HG03108 (cell line): Measurements from ENCODE around the gene OGFOD3.

Experiments
- ATAC-seq: cut with Tn5 transposase; IDR thresholded peaks from one replicate; pipeline ENCODE4 v1.9.1; 2021; ENCODE audit warnings: moderate library complexity; ENCODE audit not compliant: unreplicated experiment

The OGFOD3 gene

DNA sequence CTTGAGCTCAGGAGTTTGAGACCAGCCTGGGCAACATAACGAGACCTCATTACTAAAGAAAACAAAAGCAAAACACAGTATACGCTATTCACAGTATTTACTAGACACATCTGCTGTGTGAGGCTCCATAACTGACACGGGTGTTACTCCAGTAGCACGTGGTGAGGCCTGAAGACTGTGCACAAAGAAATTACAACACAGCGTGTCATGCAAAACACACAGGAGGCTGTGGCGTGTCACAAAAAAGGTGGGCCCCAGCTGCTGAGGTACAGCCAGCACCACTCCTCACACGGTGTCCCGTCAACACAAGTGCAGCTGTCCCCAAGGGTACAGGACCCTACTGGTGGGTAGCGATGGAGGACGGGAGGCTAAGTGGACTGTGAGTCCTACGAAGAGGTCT, 29.5 kb upstream of the OGFOD3 start:
- no peak for ATAC-seq

DNA sequence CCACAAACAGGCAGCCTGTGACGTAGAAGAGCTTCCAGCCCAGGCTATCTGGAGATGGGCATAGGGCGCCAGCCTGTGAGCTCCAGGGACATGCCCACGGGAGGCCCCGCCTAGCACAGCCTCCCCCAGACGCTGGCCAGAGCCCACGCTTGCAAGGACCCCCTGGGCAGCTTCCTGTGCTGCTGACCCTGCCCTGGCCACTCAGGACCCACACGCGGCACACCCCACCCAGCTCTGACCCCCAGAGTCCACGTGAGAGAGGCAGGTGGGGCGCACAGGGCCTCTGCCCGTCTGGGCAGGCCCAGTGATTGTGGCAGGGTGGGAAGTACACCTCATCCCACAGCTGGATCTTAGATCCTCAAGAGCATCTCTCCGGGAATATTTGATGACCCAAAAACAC, 28.3 kb upstream of the OGFOD3 start:
- ATAC-seq: no peak

DNA sequence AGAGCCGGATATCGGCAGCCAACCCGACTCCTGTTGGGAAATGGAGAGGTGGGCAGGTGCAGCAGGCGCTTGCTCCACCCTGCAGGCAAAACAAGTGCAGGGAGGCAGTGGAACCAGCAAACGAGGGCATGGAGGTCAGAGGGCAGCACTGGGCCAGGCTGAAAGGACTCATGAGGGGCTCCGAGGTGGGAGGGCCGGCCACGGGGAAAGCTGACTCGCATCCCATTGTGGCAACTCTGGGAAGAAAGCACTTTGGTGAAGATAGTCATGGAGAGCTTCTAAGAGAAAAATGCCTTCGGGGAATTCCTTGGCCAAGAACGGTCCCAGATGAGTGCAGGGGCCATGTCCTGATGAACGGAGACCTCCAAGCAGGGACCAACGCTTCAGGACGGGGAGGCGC, 27.7 kb upstream of the OGFOD3 start:
- ATAC-seq: no peak

DNA sequence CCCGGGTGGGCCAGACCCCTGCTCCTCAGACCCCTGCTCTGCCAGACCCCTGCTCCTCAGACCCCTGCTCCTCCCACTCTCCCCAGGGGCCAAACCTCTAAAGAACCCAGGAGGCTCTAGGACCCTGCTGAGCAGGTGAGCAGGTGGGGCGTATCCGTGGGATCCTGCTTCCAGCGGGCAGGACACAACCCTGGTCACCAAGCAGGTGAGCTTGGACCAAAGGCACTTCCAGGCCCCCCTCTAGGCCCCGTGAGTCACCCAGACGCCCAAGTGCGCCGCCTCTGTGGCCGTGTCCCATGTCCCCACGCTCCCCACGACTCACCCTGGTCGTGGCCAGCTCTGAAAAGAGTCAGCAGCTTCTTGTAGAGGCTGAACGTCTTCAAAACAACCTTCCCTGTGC, 27.2 kb upstream of the OGFOD3 start:
- no peak for ATAC-seq

DNA sequence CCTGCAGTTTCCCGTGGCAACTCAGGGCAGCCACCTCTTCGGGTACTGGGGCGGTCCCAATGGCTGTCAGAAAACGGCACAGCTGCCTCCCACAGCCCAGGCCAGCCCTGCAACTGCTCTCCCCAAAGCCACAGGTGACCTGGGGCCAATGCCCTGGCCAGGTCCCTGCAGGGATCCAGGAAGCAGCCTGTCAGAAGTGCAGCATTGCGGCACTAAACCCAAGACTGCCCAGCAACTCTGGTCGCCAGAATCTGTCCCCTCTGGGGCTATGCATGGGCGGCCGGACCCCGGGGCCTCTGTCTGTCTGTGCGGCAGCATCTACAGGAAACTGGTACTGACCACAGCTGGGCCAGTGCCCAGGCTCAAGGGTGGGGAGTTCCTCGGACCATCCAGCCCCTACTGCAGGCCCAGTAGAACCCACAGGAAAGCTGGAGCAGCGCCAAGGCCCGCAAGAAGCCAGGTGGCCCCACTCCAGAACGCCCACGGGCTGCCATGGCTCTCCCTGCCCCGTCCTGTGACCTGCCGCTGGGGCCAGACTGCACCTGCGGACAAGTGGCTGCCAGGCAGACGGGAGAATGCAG, 26.6 kb upstream of the OGFOD3 start:
- no peak for ATAC-seq

DNA sequence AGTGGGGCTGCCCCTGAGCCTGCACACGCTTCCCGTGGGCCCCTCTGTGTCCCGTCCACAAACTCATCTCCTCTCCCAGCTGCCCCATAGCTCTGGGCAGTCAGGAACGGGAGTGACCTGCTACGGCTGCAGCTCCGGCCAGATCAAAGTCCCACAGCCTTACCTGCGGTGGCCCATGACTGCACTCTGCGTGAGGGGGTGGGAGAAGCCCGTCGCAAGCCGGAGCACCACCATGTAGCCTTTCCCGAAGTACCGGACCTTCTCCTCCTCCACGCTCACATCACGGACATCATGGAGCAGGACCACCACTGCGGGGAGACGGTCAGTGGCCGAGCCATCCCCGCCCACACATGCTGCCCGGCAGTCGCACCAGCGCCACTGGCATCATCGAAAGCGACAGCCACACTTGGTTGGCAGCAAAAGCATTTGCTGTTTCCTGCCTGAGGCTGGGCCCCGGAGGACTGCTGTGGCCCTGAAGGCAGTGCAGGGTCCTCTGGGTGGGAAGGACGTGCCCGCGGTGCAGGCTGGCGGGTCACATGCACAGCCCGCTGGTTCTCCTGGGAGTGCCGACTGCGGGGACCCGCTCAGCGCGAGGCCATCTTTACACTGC, 26.0 kb upstream of the OGFOD3 start:
- ATAC-seq: no peak

DNA sequence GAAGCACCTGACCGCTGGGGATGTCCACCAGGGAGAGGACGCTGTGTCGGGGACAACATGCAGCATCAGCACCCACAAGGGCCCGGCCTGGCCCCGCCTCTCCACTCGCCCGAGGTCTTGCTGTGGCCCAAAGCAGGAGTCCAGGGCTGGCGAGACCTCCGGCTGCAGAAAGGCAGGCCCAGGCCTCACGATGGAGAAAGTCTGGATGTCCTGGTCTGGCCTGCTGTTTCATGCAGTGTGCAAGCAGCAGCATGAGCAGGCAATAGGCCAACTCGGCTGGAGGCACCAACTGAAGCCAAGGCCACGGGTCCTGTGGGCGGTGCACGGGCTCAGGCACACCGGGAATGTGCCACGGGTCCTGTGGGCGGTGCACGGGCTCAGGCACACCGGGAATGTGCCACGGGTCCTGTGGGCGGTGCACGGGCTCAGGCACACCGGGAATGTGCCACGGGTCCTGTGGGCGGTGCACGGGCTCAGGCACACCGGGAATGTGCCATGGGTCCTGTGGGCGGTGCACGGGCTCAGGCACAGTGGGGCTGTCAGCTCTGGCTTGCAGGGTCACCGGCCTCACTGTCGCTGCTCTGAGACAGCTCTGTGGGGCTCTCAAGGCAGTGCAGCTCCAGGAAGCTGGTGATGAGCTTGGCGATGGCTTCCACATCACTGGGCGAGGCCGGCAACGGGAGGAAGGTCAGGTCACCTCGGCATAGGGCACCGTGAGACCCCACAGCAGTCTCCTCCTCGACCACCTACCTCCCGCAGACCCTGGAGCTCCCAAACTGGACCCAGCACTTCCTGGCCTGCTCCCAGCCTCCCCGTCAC, 25.3 kb upstream of the OGFOD3 start:
- ATAC-seq: no peak

DNA sequence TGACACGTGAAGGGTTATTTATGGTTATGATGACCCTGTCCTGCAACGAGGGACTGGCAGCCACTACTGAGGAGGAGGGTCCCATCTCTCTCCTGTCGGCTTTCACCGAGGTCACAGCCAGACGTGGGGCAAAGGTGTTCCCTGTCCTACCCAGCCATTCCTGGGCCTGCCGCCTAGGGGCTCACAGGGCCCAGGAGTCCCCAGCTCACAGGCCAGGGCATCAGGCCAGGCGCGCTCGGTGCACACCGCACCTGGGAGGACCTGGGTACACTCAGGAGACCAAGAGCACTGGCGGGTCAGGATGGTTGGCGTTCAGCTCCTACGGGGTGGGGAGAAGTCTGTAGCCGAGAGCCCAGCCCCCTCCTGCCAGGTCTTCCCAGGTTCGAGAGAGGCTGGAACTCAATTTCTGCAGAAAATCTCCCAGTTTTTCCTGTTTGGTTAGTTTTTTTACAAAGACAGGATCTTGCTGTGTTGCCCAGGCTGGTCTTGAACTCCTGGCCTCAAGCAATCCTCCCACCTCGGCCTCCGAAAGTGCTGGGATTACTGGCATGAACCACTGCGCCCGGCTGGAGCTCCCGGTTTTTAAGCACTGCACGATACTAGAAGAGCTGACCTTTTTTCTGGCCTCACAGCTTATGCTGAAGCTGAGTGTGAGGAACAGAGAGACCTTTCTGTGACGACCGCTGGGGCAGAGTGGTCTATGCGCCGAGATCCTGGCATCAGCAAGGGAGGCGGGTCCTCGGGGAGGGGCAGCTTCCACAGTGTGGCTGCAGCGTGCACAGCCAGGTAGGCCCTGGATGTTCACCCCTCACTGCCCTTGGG, 24.5 kb upstream of the OGFOD3 start:
- no peak for ATAC-seq

DNA sequence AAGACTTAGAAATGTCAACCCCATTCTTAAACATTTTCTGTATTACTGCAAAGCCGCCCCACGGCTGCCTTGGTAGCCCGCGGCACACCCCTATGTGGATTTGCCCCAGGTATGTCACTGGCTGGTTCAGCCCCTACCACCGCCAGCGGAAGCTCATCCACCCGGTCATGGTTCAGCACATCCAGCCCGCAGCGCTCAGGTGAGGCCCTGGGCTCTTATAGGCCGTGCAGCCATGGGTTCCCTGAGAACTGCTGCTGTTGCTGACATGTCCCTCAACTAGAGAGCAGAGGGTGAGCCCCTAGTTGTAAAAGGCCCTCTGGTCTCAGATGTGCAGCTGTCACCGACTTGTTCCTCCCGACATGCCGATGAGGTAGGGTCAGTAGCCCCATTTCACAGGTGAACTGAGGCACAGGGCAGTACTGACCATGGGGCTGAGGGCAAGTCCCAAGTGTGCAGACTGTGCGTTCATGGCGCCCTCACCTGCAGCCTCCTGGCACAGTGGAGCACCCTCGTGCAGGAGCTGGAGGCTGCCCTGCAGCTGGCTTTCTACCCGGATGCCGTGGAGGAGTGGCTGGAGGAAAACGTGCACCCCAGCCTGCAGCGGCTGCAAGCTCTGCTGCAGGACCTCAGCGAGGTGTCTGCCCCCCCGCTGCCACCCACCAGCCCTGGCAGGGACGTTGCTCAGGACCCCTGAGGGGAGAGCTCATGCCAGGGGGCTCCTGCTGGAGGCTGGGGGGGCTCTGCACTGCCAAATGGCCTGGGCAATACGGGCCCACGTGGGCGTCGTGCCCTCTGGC, 23.5 kb upstream of the OGFOD3 start:
- ATAC-seq: no peak

DNA sequence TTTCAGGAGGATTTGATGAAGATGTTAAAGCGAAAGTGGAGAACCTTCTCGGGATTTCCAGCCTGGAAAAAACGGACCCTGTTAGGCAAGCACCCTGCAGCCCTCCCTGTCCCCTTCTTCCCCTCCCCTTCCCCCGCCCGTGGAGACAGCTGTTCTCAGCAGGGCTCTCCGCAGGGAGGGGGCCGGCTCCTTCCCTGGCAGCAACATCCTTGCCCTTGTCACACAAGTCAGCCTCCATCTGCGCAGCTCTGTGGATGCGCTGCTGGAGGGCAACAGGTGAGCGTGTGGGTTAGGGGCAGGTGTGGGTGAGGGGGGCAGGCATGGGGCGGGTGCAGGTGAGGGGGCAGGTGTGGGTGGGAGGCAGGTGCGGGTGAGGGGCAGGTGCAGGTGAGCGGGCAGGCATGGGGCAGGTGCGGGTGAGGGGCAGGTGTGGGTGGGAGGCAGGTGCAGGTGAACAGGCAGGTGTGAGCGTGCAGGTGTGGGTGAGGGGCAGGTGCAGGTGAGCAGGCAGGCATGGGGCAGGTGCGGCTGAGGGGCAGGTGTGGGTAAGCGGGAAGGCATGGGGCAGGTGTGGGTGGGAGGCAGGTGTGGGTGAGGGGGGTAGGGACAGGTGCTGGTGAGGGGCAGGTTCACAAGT, 22.7 kb upstream of the OGFOD3 start:
- ATAC-seq: no peak

DNA sequence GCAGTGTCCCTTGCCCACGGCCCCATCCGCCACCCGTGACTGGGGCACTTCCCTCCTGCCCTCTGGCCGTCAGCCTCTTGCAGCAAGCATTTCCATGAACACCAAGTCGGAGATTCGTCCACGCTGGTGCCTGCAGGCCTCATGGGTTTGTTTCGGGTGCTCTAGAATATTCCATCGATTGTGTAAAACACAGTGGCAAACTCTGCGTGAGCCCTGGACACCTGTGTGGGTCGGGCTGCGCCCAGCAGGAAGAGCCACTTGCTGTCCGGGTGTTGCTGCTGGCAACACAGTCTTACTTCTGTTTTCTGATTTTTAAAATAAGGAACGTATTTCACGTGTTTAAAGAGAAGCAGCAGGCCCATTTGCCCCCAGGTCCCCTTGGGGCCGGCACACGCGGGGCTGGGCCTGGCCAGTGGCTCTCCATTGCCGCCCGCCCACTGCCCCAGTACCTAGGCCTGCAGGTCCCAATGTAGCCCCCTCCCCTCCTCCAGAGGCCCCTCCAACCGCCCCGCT, 22.1 kb upstream of the OGFOD3 start:
- no peak for ATAC-seq

DNA sequence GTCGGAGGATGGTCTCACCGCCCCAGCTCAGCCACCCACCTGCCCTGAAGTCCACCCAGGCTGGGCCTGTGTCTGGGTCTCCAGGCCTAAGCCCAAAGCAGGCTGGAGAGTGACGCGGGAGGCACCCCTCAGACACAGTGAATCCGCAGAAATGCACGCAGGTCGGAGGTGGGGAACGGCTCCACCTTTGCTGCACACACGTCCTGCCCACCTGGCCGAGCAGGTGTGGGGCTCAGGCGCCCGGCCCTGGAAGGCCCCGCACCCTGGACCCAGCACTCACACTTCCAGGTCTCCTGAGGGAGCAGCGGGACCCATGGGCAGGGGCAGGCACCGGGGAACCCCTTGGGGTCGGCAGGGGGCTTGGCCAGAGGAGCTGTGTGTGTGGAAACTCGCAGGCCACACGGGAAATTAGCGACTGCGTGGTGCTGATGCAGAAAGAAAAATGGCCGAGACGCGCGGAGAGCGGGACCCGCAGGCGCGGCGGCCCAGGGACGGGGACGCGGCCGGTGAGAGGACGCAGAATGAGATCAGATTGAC, 21.5 kb upstream of the OGFOD3 start:
- no peak for ATAC-seq

DNA sequence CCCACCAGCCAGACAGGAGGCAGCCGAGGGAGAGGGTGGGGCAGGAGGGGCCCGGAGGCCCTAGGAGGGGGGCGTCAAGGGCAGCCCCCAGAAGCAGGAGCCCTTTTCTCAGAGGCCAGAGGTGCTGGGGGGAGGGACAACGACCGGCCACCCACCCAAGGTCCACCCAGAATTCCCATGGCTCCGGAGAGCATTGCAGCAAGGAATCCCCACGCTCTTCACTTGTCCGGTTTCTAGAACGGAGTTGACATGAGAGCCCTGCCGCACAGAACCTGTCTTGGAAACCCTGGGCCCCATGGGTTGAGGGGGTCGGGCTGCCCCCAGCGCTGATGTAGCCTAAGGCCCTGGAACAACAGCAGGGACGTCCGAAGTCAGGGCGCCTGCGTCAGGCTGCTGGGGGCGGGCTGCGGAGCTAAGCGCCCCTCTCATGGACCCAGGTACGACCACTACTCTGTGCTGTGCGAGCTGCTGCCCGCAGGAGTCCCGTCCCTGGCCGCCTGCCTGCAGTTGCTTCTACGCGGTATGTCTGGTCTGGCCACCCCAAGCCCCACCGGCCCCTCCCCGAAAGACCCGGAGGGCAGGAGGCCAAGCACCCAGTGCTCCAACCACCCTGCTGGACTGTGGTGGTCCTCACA, 20.9 kb upstream of the OGFOD3 start:
- no peak for ATAC-seq

DNA sequence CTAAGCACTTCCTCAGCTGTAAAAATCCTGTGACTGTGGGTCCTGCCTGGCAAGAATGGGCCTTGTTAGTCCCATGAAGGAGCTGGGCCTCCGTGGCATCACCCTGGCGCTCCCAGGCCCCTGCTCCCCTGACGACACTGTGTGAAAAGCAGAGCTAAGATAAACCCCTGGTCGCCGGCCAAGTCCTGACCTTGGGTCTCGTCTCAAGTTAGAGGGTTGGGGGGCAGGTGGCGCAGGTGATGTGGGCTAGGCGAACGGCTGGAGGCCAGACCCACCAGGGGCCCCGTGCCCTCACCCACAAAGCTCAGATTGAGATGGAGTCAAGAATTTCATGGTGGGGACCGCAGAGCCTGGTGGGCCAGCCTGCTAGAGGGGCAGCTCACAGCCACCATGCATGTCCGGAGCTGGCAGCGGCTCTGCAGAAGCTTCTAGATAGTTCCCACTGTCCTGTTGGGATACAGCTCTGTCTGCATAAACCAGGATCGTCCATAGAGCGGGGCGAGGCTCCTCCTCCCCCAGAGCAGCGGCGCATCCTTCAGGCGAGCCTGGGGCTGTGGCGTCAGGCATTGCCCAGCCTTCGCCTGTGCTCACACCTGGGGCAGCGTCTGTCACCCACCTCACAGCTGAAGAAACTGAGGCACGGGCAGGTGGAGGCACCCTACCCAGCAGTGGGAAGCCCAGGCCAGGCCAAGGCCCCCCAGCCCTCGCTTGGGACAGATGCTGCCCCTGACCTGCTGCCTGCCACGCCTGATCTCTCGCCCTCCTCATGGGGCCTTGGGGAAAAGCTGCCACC, 20.2 kb upstream of the OGFOD3 start:
- ATAC-seq: no peak

DNA sequence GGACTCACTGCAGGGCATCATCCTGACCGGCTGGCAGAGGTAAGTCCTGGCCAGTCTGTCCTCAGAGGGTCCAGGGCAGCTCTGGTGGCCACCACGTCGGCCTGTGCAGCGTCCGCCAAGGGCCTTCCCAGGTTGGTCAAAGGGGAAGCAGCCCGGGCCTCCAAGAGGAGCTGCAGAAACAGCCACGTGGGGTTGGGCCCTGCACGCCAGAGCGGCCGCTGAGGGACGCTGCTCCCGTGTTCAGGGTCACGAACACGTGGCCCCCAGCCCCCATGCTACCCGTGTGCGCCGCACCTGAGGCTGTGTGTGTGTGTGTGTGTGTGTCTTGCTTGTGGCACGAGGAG, 18.9 kb upstream of the OGFOD3 start:
- ATAC-seq: no peak

DNA sequence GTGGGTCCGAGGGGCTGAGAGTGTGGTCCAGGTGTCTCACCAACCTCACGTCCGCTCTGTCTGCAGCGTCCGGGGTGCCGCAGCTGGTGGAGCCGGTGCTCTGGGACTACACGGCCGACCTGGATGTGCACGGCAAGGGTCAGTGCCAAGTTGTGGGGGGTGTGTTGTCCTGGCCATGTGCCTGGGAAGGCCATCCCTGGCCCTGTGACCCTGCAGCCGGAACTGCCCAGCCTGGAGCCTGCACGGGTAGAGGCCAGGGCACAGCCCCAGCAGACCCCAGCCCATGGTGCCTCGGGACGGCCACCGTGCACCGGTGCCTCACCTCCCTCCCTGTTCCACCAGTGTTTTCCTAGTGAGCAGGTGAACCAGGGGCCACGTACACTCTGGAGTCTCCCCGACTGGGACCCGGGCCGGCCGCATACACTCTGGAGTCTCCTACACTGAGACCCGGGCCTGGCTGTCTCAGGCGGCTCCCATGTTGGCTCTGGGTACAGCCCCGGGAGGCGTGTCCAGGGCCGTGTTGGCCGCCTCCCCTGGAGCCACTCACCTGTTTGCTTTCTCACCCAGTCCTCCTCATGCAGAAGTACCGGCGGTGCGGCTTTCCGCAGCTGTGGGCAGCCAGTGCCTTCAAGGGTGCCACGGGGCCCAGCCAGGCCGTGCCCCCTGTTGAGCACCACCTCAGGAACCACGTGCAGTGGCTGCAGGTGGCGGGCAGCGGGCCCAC, 18.4 kb upstream of the OGFOD3 start:
- no peak for ATAC-seq

DNA sequence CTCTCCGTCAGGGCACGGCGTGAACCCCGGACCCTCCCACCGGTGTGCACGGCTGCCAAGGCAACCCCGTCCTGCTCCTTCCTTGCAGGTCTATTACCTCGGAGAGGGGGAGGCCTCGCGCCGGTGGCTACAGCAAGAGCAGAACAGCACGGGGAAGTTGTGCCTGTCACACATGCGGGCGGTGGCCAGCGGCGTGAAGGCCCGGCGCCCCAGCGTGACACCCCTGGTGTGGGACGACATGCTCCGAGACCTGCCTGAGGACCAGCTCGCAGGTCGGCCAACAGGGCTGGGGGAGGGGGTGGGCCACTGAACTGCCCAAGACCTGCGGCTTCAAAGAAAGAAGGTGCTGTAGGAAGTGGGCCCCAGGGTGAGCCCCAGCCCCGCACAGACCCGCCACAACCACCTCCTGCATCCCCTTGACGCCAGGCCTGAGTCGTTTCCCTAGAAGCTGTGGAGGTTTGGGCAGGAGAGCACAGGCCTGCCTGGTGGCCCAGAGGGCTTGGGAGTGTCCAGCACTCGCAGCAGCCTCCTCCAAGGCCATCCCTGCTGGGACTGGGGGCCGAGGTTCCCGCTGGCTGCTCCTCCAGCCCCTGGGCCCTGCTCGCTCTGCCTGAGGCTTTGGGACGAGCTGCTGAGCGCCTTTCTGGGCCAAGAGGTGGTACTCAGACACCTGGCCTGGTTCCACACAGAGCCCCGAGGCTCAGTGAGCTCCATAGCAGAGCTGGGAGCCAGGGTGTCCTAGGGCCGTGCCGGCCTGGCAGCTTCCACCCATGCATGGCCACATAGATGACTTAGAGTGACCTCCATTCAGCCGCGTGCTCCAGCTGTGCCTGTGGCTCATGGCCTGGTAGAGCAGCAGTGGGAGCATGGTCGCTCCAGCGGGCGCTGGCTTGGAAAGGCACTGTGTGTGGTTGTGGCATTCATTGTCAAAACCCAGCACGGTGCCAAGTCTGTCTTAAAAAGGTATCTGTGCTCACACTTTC, 17.5 kb upstream of the OGFOD3 start:
- no peak for ATAC-seq
